Activated naive CD8-positive, alpha-beta T cell treated with anti-CD3 and anti-CD28 coated beads for 36 hours (primary cell): ENCODE results near the gene ACACB. TPM values are rescaled to one million over a fixed set of nuclear protein-coding genes. Genes with fewer than 3 reads are reported as not detected.

Experiments used
- DNase-seq: peaks from one replicate; pipeline ENCODE4 v3.0.0; 2021
- H3K27ac Mint-ChIP-seq: one replicate; pipeline ENCODE4 v1.8.0; 2022; ENCODE audit warnings: mild to moderate bottlenecking, moderate library complexity, mixed read lengths
- H3K27me3 Mint-ChIP-seq: one replicate; pipeline ENCODE4 v1.8.0; 2022; ENCODE audit warnings: mild to moderate bottlenecking, mixed read lengths
- H3K36me3 Mint-ChIP-seq: one replicate; pipeline ENCODE4 v1.8.0; 2021; ENCODE audit warnings: mild to moderate bottlenecking, mixed read lengths
- H3K4me1 Mint-ChIP-seq: one replicate; pipeline ENCODE4 v1.8.0; 2021; ENCODE audit warnings: mixed read lengths
- H3K4me3 Mint-ChIP-seq: one replicate; pipeline ENCODE4 v1.8.0; 2022; ENCODE audit warnings: mild to moderate bottlenecking, moderate library complexity, mixed read lengths
- H3K9me3 Mint-ChIP-seq: one replicate; pipeline ENCODE4 v1.8.0; 2022; ENCODE audit warnings: mixed read lengths
- total RNA-seq, 2 experiments: library from RNA; stranded (reverse); gene quantifications; one replicate each; pipeline ENCODE4 v1.2.3, GENCODE V29; 2021

ACACB gene
- total RNA-seq, 2 experiments from 2014 or later, result 7.8 to 8.8 TPM

DNA sequence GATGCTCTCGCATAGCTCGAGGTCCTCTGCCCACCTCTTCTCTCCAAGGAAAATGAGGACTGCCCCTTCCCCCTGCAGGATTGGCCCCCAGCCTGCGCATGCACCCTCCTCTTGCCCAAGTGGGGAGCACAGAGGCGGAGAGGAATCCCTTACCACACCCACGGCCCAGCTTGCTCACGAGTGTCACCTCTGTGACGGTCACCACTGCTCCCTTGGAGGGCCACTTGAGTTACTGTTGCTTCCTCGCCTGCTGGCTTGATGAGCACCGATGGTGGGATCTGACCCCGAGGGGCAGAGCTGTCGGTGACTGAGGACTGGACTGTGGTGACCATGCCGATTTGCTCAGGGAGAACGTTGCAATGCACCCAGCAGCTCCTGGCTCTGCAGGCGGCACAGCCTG lies 151.0 kb downstream of the ACACB start:
- H3K9me3 Mint-ChIP-seq, result peaks cover 2% of the 10 kb centered on the region
- H3K36me3 Mint-ChIP-seq, result peaks cover 18% of the 10 kb centered on the region
- no peaks in the 10 kb centered on the region for H3K4me1 Mint-ChIP-seq
- H3K4me3 Mint-ChIP-seq, result no peak overlapping the region
- DNase-seq, result no peak
- no peak overlapping the region for H3K27ac Mint-ChIP-seq
- H3K27me3 Mint-ChIP-seq, result no peaks in the 10 kb centered on the region

DNA sequence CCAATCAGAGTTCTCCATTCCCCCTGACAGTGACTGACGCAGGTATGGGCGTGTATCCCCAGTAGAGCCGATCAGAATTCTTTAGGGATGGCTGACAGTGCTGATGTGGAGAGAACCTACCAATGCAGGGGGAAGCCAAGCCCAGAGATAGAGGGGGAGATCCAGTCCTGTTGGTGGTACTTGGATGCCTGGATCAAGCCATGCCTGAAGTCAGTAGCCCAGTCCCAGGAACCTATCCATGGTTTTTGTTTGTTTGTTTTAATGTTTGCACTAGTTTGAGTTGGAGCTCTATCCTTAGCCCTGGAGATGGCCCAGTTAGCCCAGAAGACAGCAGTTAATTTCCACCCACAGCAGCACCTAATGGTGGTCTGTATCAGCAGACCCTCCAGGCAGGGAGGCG lies 152.5 kb downstream of the ACACB start:
- Mint-ChIP-seq H3K27me3 (peaks cover 4% of the 10 kb centered on the region), H3K27ac (no peak overlapping the region), H3K9me3 (no peaks in the 10 kb centered on the region), H3K36me3 (peaks cover 8% of the 10 kb centered on the region), H3K4me3 (no peak overlapping the region), H3K4me1 (no peaks in the 10 kb centered on the region)
- DNase-seq, result no peak

GRCh38 chr12:109269428-109269827 lies 153.0 kb downstream of the ACACB start:
- no peak overlapping the region for H3K4me3 Mint-ChIP-seq
- DNase-seq, result no peak
- H3K27ac Mint-ChIP-seq, result no peak overlapping the region
- peaks cover 4% of the 10 kb centered on the region for H3K27me3 Mint-ChIP-seq
- H3K4me1 Mint-ChIP-seq, result no peaks in the 10 kb centered on the region
- H3K36me3 Mint-ChIP-seq, result peaks cover 5% of the 10 kb centered on the region
- H3K9me3 Mint-ChIP-seq, result no peaks in the 10 kb centered on the region

GRCh38 chr12:109270494-109270893 lies 154.1 kb downstream of the ACACB start:
- no peaks in the 10 kb centered on the region for H3K9me3 Mint-ChIP-seq
- H3K27ac Mint-ChIP-seq, result no peak overlapping the region
- H3K4me3 Mint-ChIP-seq, result no peak overlapping the region
- H3K36me3 Mint-ChIP-seq, result no peaks in the 10 kb centered on the region
- H3K27me3 Mint-ChIP-seq, result peaks cover 4% of the 10 kb centered on the region
- peaks cover 1% of the 10 kb centered on the region for H3K4me1 Mint-ChIP-seq
- DNase-seq, result no peak

GRCh38 chr12:109271418-109271817 lies 155.0 kb downstream of the ACACB start:
- Mint-ChIP-seq H3K27ac (no peak overlapping the region), H3K4me3 (no peak overlapping the region), H3K27me3 (peaks cover 4% of the 10 kb centered on the region), H3K4me1 (peaks cover 3% of the 10 kb centered on the region), H3K36me3 (no peaks in the 10 kb centered on the region), H3K9me3 (no peaks in the 10 kb centered on the region)
- no peak for DNase-seq

- Mint-ChIP-seq H3K4me3 (no peak overlapping the region), H3K36me3 (no peaks in the 10 kb centered on the region), H3K9me3 (no peaks in the 10 kb centered on the region), H3K4me1 (peaks cover 3% of the 10 kb centered on the region), H3K27me3 (peaks cover 4% of the 10 kb centered on the region), H3K27ac (no peak overlapping the region)
- no peak for DNase-seq
Observed at GRCh38 chr12:109273354-109273753, 157.0 kb downstream of the ACACB start.

GRCh38 chr12:109274381-109274780 lies 158.0 kb downstream of the ACACB start:
- no peak for DNase-seq
- H3K27me3 Mint-ChIP-seq, result peaks cover 4% of the 10 kb centered on the region
- H3K4me1 Mint-ChIP-seq, result peaks cover 3% of the 10 kb centered on the region
- no peak overlapping the region for H3K4me3 Mint-ChIP-seq
- no peak overlapping the region for H3K27ac Mint-ChIP-seq
- H3K9me3 Mint-ChIP-seq, result no peaks in the 10 kb centered on the region
- H3K36me3 Mint-ChIP-seq, result no peaks in the 10 kb centered on the region

GRCh38 chr12:109275173-109275572 lies 158.8 kb downstream of the ACACB start:
- no peaks in the 10 kb centered on the region for H3K9me3 Mint-ChIP-seq
- H3K4me1 Mint-ChIP-seq, result peaks cover 3% of the 10 kb centered on the region
- peaks cover 4% of the 10 kb centered on the region for H3K27me3 Mint-ChIP-seq
- H3K27ac Mint-ChIP-seq, result no peak overlapping the region
- H3K4me3 Mint-ChIP-seq, result no peak overlapping the region
- no peaks in the 10 kb centered on the region for H3K36me3 Mint-ChIP-seq
- DNase-seq, result no peak

- Mint-ChIP-seq H3K4me3 (no peak overlapping the region), H3K27me3 (peaks cover 4% of the 10 kb centered on the region), H3K36me3 (no peaks in the 10 kb centered on the region), H3K4me1 (peaks cover 3% of the 10 kb centered on the region), H3K27ac (no peak overlapping the region), H3K9me3 (no peaks in the 10 kb centered on the region)
- no peak for DNase-seq
Observed at GRCh38 chr12:109276160-109276559, 159.8 kb downstream of the ACACB start.

DNA sequence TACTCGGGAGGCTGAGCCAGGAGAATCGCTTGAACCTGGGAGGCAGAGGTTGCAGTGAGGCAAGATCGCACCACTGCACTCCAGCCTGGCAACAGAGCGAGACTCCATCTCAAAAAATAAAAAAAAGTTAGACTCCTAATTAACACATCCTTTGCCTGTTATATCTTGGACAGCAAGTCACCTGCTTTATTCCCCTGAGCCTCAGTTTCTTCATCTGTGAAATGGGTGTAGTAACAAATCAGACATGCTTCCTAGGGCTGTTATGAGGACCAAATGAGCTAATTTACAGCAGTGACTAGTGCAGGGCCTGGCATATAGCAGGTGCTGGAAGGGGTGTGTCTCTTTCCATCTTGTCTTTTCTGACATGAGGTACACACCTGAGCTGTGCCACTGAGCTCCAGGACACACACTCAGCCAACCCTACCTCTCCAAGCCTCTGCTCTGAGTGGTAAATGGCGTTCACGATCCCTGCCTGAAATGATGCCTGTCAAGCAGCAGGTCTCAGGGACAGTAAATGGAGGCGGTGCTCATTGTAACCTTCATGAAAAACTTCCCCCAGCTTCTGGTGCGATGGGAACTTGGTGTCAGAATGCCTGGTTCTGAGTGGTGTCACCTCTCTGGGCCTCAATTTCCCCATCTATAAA lies 161.0 kb downstream of the ACACB start:
- no peaks in the 10 kb centered on the region for H3K9me3 Mint-ChIP-seq
- H3K36me3 Mint-ChIP-seq, result no peaks in the 10 kb centered on the region
- peaks cover 4% of the 10 kb centered on the region for H3K27me3 Mint-ChIP-seq
- DNase-seq, result no peak
- H3K4me3 Mint-ChIP-seq, result no peak overlapping the region
- H3K4me1 Mint-ChIP-seq, result peaks cover 3% of the 10 kb centered on the region
- H3K27ac Mint-ChIP-seq, result no peak overlapping the region

GRCh38 chr12:109277899-109278762 lies 161.7 kb downstream of the ACACB start:
- Mint-ChIP-seq H3K27me3 (peaks cover 4% of the 10 kb centered on the region), H3K4me3 (no peak overlapping the region), H3K27ac (no peak overlapping the region), H3K36me3 (no peaks in the 10 kb centered on the region), H3K4me1 (peaks cover 3% of the 10 kb centered on the region), H3K9me3 (no peaks in the 10 kb centered on the region)
- DNase-seq, result no peak

GRCh38 chr12:109278912-109279311 lies 162.5 kb downstream of the ACACB start:
- H3K27me3 Mint-ChIP-seq, result no peaks in the 10 kb centered on the region
- no peak for DNase-seq
- H3K27ac Mint-ChIP-seq, result no peak overlapping the region
- no peaks in the 10 kb centered on the region for H3K9me3 Mint-ChIP-seq
- no peaks in the 10 kb centered on the region for H3K36me3 Mint-ChIP-seq
- H3K4me1 Mint-ChIP-seq, result peaks cover 3% of the 10 kb centered on the region
- H3K4me3 Mint-ChIP-seq, result no peak overlapping the region

DNA sequence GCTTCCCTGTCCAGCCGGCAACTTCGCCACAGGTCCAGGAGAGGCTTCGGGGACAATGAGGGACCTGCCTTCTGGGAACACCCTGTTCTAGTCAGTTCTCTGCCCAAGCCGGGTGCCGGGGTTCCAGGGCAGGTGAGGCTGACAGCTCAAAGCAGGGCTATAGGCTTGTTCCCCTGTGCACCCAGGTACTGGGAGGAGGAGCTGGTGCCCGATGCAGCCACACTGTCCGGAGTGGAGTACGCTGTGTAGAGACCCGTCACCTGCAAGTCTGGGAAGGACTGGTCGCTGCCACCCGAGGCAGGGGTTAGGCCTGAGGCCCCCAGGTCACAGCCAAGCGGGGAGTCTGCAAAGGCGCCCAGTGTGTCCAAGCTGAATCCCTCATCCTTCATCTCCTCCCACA lies 163.1 kb downstream of the ACACB start:
- Mint-ChIP-seq H3K27me3 (no peaks in the 10 kb centered on the region), H3K4me1 (peaks cover 3% of the 10 kb centered on the region)
- DNase-seq, result no peak

DNA sequence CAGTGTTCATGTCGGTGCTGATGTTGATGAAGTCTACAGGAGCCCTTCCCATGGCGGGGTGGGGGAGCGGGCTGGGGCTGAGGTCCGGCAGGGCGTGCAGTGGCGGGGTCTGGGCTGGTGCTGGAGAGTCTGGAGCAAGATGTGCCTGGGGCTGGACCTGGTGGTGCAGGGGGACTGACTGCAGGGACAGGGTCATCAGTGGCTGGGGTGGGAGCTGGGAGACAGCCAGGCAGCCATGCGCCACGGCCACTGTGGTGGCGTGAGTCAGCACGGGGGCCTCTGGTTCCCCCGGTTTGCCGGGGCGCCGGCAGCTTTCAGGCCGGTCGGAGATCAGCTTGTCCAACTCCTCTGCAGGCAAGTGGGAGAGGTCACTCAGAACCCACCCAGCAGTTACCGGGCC lies 165.1 kb downstream of the ACACB start:
- Mint-ChIP-seq H3K27ac (no peak overlapping the region), H3K36me3 (no peaks in the 10 kb centered on the region), H3K4me1 (no peaks in the 10 kb centered on the region), H3K4me3 (no peak overlapping the region), H3K9me3 (no peaks in the 10 kb centered on the region), H3K27me3 (no peaks in the 10 kb centered on the region)
- no peak for DNase-seq

More for the DNA sequence above, 163.1 kb downstream of the ACACB start:
- Mint-ChIP-seq H3K27ac (no peak overlapping the region), H3K4me3 (no peak overlapping the region), H3K36me3 (no peaks in the 10 kb centered on the region), H3K9me3 (no peaks in the 10 kb centered on the region)

- H3K4me3 Mint-ChIP-seq, result no peak overlapping the region
Observed at GRCh38 chr12:109284392-109284791, 168.0 kb downstream of the ACACB start.

GRCh38 chr12:109286252-109286651 lies 169.9 kb downstream of the ACACB start:
- Mint-ChIP-seq H3K27me3 (peaks cover 15% of the 10 kb centered on the region), H3K4me1 (no peaks in the 10 kb centered on the region), H3K27ac (no peak overlapping the region), H3K36me3 (no peaks in the 10 kb centered on the region), H3K4me3 (no peak overlapping the region), H3K9me3 (no peaks in the 10 kb centered on the region)
- DNase-seq, result no peak

More at GRCh38 chr12:109284392-109284791, 168.0 kb downstream of the ACACB start:
- H3K4me1 Mint-ChIP-seq, result no peaks in the 10 kb centered on the region
- peaks cover 5% of the 10 kb centered on the region for H3K27me3 Mint-ChIP-seq
- no peaks in the 10 kb centered on the region for H3K9me3 Mint-ChIP-seq
- no peak for DNase-seq
- no peaks in the 10 kb centered on the region for H3K36me3 Mint-ChIP-seq
- H3K27ac Mint-ChIP-seq, result no peak overlapping the region
